Lower lobe of right lung (tissue), 2 donors: ENCODE results near the gene CCR9. TPM values are rescaled to one million over a fixed set of nuclear protein-coding genes. Genes with fewer than 3 reads are reported as not detected.

Experiments
- ATAC-seq, 2 donors: fragments of 200-7000 bp; cut with Tn5 transposase; one replicate each; pipeline ENCODE4 v1.9.1; 2020 to 2022; ENCODE audit warnings: mild to moderate bottlenecking in 2 of 2, moderate library complexity in 2 of 2
- DNase-seq: peaks from one replicate; pipeline ENCODE4 v3.0.0-alpha.2; 2020
- H3K27ac ChIP-seq: fragments of 200-600 bp; one replicate; pipeline ENCODE4 v1.8.0; 2022
- H3K27me3 ChIP-seq: fragments of 200-600 bp; one replicate; pipeline ENCODE4 v1.8.0; 2022; ENCODE audit warnings: low read depth
- H3K36me3 ChIP-seq: fragments of 200-600 bp; one replicate; pipeline ENCODE4 v1.8.0; 2022; ENCODE audit warnings: mild to moderate bottlenecking
- H3K4me1 ChIP-seq: fragments of 200-600 bp; one replicate; pipeline ENCODE4 v1.8.0; 2022
- H3K4me3 ChIP-seq: fragments of 200-600 bp; one replicate; pipeline ENCODE4 v1.8.0; 2022; ENCODE audit warnings: mild to moderate bottlenecking
- H3K9me3 ChIP-seq: fragments of 200-600 bp; one replicate; pipeline ENCODE4 v1.8.0; 2022
- CTCF ChIP-seq: fragments of 200-600 bp; IDR thresholded peaks from one replicate; pipeline ENCODE4 v1.8.0; 2022; ENCODE audit warnings: antibody characterized with exemption, mild to moderate bottlenecking
- intact Hi-C: fragments of 100-400 bp; cut with DNase I; formaldehyde crosslinking; loops from one replicate; pipeline ENCODE4 v1.11.0; 2022
- total RNA-seq: library from RNA; stranded (reverse); fragmentation: NEBNext Ultra II Directional; extraction: Animal tissue kit (Norgen Biotek cat#: 25700); gene quantifications from one replicate; pipeline ENCODE4 v1.2.1, GENCODE V29; 2021
- donor health status: DM: no; HTN: yes; CAD: no; lungs with severe emphysema.

CCR9 gene
- total RNA-seq, 1 donor from 2014 or later, result not detected

GRCh38 chr3:45884368-45885201, 1.8 kb upstream of the CCR9 start:
- intact Hi-C loops, result no loop called here
- no peak for DNase-seq
- ATAC-seq, result no peak
- H3K27ac ChIP-seq, result no peak overlapping the region
- H3K27me3 ChIP-seq, result no peaks in the 10 kb centered on the region
- H3K4me1 ChIP-seq, result no peaks in the 10 kb centered on the region
- H3K36me3 ChIP-seq, result no peaks in the 10 kb centered on the region
- H3K9me3 ChIP-seq, result no peaks in the 10 kb centered on the region
- no peak for TF ChIP-seq CTCF
- no peak overlapping the region for H3K4me3 ChIP-seq

- no peak overlapping the region for H3K4me3 ChIP-seq
- ATAC-seq (no peak), DNase-seq (no peak)
- intact Hi-C loops, result no loop called here
- H3K36me3 ChIP-seq, result no peaks in the 10 kb centered on the region
- no peak overlapping the region for H3K27ac ChIP-seq
- H3K9me3 ChIP-seq, result no peaks in the 10 kb centered on the region
- no peaks in the 10 kb centered on the region for H3K27me3 ChIP-seq
- H3K4me1 ChIP-seq, result no peaks in the 10 kb centered on the region
- TF ChIP-seq CTCF, result no peak
These were observed 942 bp downstream of the CCR9 start for GRCh38 chr3:45887285-45887684.

GRCh38 chr3:45887759-45888511, 1.6 kb downstream of the CCR9 start:
- no peaks in the 10 kb centered on the region for H3K27me3 ChIP-seq
- no peak for DNase-seq
- no peak for ATAC-seq
- no peaks in the 10 kb centered on the region for H3K4me1 ChIP-seq
- no peak overlapping the region for H3K4me3 ChIP-seq
- intact Hi-C loops, result no loop called here
- no peaks in the 10 kb centered on the region for H3K9me3 ChIP-seq
- H3K27ac ChIP-seq, result no peak overlapping the region
- no peaks in the 10 kb centered on the region for H3K36me3 ChIP-seq
- no peak for TF ChIP-seq CTCF

GRCh38 chr3:45889337-45889736, 3.0 kb downstream of the CCR9 start:
- Histone ChIP-seq H3K9me3 (no peaks in the 10 kb centered on the region), H3K27ac (no peak overlapping the region), H3K27me3 (no peaks in the 10 kb centered on the region), H3K4me3 (no peak overlapping the region), H3K4me1 (no peaks in the 10 kb centered on the region), H3K36me3 (no peaks in the 10 kb centered on the region)
- DNase-seq, result no peak
- intact Hi-C loops, result no loop called here
- ATAC-seq, result no peak
- TF ChIP-seq CTCF, result no peak

GRCh38 chr3:45890405-45890804, 4.1 kb downstream of the CCR9 start:
- no peak for TF ChIP-seq CTCF
- intact Hi-C loops, result no loop called here
- Histone ChIP-seq H3K27me3 (no peaks in the 10 kb centered on the region), H3K9me3 (no peaks in the 10 kb centered on the region), H3K36me3 (no peaks in the 10 kb centered on the region), H3K4me3 (no peak overlapping the region), H3K27ac (no peak overlapping the region), H3K4me1 (no peaks in the 10 kb centered on the region)
- no peak for DNase-seq
- no peak for ATAC-seq
